Gastroesophageal sphincter (tissue), 4 donors: ENCODE data around the gene OR52B6. TPM values are rescaled to one million over a fixed set of nuclear protein-coding genes. Genes with fewer than 3 reads are reported as not detected.

ENCODE experiments used
- ATAC-seq: fragments of 150-250 bp; one replicate; pipeline ENCODE4 v1.9.1; 2016; ENCODE audit warnings: mild to moderate bottlenecking, moderate library complexity
- H3K27ac ChIP-seq, 4 donors: fragments of 200-600 bp; sonication (generic) in 3 of 4; 1 replicate in 3 of 4; 2 replicates in 1 of 4; pipeline ENCODE4 v1.5.1; 2016 to 2019
- H3K27me3 ChIP-seq: fragments of 200-600 bp; sonication (generic); one replicate; pipeline ENCODE4 v1.5.1; 2019
- H3K36me3 ChIP-seq, 2 donors: fragments of 200-600 bp; sonication (generic); one replicate each; pipeline ENCODE4 v1.5.1; 2019; ENCODE audit warnings: control low read depth in 1 of 2
- H3K4me1 ChIP-seq, 3 donors: fragments of 200-600 bp; sonication (generic); 1 replicate in 2 of 3; 2 replicates in 1 of 3; pipeline ENCODE4 v1.5.1; 2016 to 2019; ENCODE audit warnings: control low read depth in 2 of 3
- H3K4me3 ChIP-seq, 2 donors: fragments of 200-600 bp; sonication (generic); one replicate each; pipeline ENCODE4 v1.5.1; 2019; ENCODE audit warnings: mild to moderate bottlenecking in 1 of 2, moderate library complexity in 1 of 2
- H3K9me3 ChIP-seq, 3 donors: fragments of 200-600 bp; sonication (generic); one replicate each; pipeline ENCODE4 v1.5.1; 2017 to 2019; ENCODE audit warnings: control low read depth in 2 of 3
- CTCF ChIP-seq, 4 experiments: fragments of 200-600 bp in 2 of 4; fragments of 450-650 bp in 2 of 4; sonication (generic) in 1 of 4; IDR thresholded peaks; one replicate each; pipeline ENCODE4 v1.5.1; 2017 to 2019; ENCODE audit warnings: antibody characterized with exemption in 4 of 4, mild to moderate bottlenecking in 2 of 4, moderate library complexity in 2 of 4
- EP300 ChIP-seq: sonication (generic); formaldehyde crosslinking; IDR thresholded peaks from one replicate; pipeline ENCODE4 v1.6.1; 2017; ENCODE audit warnings: antibody characterized with exemption, mild to moderate bottlenecking
- POLR2A ChIP-seq, 2 donors: fragments of 450-650 bp; IDR thresholded peaks; one replicate each; pipeline ENCODE4 v1.6.1; 2017; ENCODE audit warnings: antibody characterized with exemption in 2 of 2, mild to moderate bottlenecking in 2 of 2, moderate library complexity in 1 of 2
- POLR2AphosphoS5 ChIP-seq: sonication (generic); formaldehyde crosslinking; IDR thresholded peaks from one replicate; pipeline ENCODE4 v1.6.1; 2017; ENCODE audit warnings: antibody characterized with exemption
- WGBS, 2 donors: methylation state at CpG; one replicate each; pipeline ENCODE4 v1.1.5; 2018; ENCODE audit warnings: low coverage in 1 of 2; 5-methylcytosine and 5-hydroxymethylcytosine counted together
- total RNA-seq, 4 donors: library from RNA; depleted of rRNA; stranded (reverse); fragments of >200 nt; gene quantifications; one replicate each; pipeline ENCODE4 v1.1.0, GENCODE V29; 2016

The OR52B6 gene
- total RNA-seq, 4 donors from 2014 or later = not detected

GRCh38 chr11:5546457-5546856 lies 34.2 kb upstream of the OR52B6 start:
- no peak for TF ChIP-seq EP300
- TF ChIP-seq POLR2AphosphoS5 = no peak
- no peak for TF ChIP-seq CTCF (IDR thresholded peaks at IDR 0.05)
- TF ChIP-seq POLR2A (IDR thresholded peaks at IDR 0.05) = no peak
- Histone ChIP-seq H3K9me3 (no peaks in the 10 kb centered on the region), H3K4me3 (no peak overlapping the region), H3K27ac (no peak overlapping the region), H3K27me3 (no peaks in the 10 kb centered on the region), H3K36me3 (no peaks in the 10 kb centered on the region), H3K4me1 (no peaks in the 10 kb centered on the region)
- 73 to 85% methylated on average over 3 of the region's 3 CpGs for WGBS, 2 donors
- no peak for ATAC-seq

GRCh38 chr11:5547982-5548381 lies 32.7 kb upstream of the OR52B6 start:
- H3K36me3 ChIP-seq = no peaks in the 10 kb centered on the region
- H3K9me3 ChIP-seq = no peaks in the 10 kb centered on the region
- H3K4me1 ChIP-seq = no peaks in the 10 kb centered on the region
- H3K27me3 ChIP-seq = no peaks in the 10 kb centered on the region
- TF ChIP-seq EP300 (no peak), POLR2A (IDR thresholded peaks at IDR 0.05) (no peak), CTCF (IDR thresholded peaks at IDR 0.05) (no peak)
- no peak for ATAC-seq
- 100% methylated on average over 1 of the region's 1 CpG for WGBS, 2 donors
- no peak overlapping the region for H3K27ac ChIP-seq
- no peak overlapping the region for H3K4me3 ChIP-seq

- Histone ChIP-seq H3K4me1 (no peaks in the 10 kb centered on the region), H3K4me3 (no peak within 1 kb of the TSS), H3K9me3 (no peaks in the 10 kb centered on the region), H3K36me3 (no peaks in the 10 kb centered on the region), H3K27ac (no peak within 1 kb of the TSS), H3K27me3 (no peaks in the 10 kb centered on the region)
- 38 to 43% methylated on average over 1 of the region's 1 CpG for WGBS, 2 donors
- no peak for TF ChIP-seq POLR2A (IDR thresholded peaks at IDR 0.05)
- no peak for TF ChIP-seq CTCF (IDR thresholded peaks at IDR 0.05)
- TF ChIP-seq POLR2AphosphoS5 = no peak
- no peak for TF ChIP-seq EP300
- no peak for ATAC-seq
Measured at GRCh38 chr11:5548440-5548839, 32.2 kb upstream of the OR52B6 start, which contains the start of gene OR52H1. OR52H1 (minus strand) TSS chr11:5548540; CDS start chr11:5545505, 3,035 bp downstream.

- Histone ChIP-seq H3K4me1 (no peaks in the 10 kb centered on the region), H3K27ac (no peak overlapping the region), H3K36me3 (no peaks in the 10 kb centered on the region), H3K27me3 (no peaks in the 10 kb centered on the region), H3K9me3 (no peaks in the 10 kb centered on the region), H3K4me3 (no peak overlapping the region)
- no peak for ATAC-seq
- 68 to 81% methylated on average over 5 of the region's 5 CpGs for WGBS, 2 donors
- TF ChIP-seq POLR2AphosphoS5 (no peak), EP300 (no peak), CTCF (IDR thresholded peaks at IDR 0.05) (no peak), POLR2A (IDR thresholded peaks at IDR 0.05) (no peak)
Measured at GRCh38 chr11:5550440-5551095, 30.1 kb upstream of the OR52B6 start.

- Histone ChIP-seq H3K4me1 (no peaks in the 10 kb centered on the region), H3K9me3 (no peaks in the 10 kb centered on the region), H3K27ac (no peak overlapping the region), H3K27me3 (no peaks in the 10 kb centered on the region), H3K4me3 (no peak overlapping the region), H3K36me3 (no peaks in the 10 kb centered on the region)
- no peak for TF ChIP-seq CTCF (IDR thresholded peaks at IDR 0.05)
- no peak for TF ChIP-seq POLR2A (IDR thresholded peaks at IDR 0.05)
- TF ChIP-seq EP300 = no peak
- TF ChIP-seq POLR2AphosphoS5 = no peak
- ATAC-seq = no peak
Measured at GRCh38 chr11:5553343-5553742, 27.3 kb upstream of the OR52B6 start.
